Tibial nerve (tissue), 4 donors: ENCODE measurements around the gene SPTB.

ENCODE experiments used
- EP300 ChIP-seq, 2 donors: sonication (generic); formaldehyde crosslinking; IDR thresholded peaks; one replicate each; pipeline ENCODE4 v1.6.1; 2017; ENCODE audit warnings: antibody characterized with exemption in 2 of 2, mild to moderate bottlenecking in 1 of 2
- POLR2A ChIP-seq, 2 donors: fragments of 450-650 bp; IDR thresholded peaks; one replicate each; pipeline ENCODE4 v1.6.1; 2017; ENCODE audit warnings: antibody characterized with exemption in 2 of 2, mild to moderate bottlenecking in 2 of 2, moderate library complexity in 2 of 2
- TF ChIP-seq, protein P1 (sequence below), 5 experiments: fragments of 200-600 bp in 3 of 5; fragments of 450-650 bp in 2 of 5; sonication (generic) in 3 of 5; IDR thresholded peaks; one replicate each; pipeline ENCODE4 v1.5.1; 2016 to 2019; ENCODE audit warnings: antibody characterized with exemption in 5 of 5, mild to moderate bottlenecking in 3 of 5, moderate library complexity in 2 of 5

DNA sequence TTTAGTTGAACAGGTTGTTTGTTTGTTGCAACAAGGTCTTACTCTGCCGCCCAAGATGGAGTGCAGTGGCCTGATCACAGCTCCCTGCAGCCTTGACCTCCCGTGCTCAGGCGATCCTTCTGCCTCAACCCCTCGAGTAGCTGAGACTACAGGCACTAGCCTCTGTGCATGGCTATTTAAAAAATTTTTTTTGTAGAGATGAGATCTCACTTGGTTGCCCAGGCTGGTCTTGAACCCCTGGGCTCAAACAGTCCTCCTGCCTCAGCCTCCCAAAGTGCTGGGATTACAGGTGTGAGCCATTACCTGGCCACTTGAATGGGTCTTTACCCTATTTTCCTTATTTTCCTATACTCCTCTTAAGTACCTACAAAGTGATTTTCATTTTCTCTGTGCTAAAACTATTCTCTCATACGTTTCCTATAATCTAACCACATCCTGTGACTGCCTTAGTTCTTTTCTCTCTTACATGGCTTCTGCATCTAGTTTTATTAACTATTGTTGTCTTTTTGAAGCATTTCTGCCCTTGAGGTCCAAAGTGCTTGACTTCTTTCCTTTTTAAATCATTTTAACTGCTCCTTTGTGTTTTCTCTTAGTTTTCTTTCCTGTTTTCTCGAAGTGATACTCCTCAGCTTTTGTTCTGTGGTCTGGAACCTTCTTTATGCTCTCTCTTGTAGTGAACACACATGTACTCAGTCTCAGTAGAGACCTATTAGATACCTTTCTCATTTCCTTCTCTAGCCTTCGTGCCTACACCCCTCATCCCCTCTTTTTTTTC lies 48.7 kb upstream of the SPTB start:
- no peak for TF ChIP-seq EP300 (IDR thresholded peaks at IDR 0.05)
- TF ChIP-seq, protein P1, sequence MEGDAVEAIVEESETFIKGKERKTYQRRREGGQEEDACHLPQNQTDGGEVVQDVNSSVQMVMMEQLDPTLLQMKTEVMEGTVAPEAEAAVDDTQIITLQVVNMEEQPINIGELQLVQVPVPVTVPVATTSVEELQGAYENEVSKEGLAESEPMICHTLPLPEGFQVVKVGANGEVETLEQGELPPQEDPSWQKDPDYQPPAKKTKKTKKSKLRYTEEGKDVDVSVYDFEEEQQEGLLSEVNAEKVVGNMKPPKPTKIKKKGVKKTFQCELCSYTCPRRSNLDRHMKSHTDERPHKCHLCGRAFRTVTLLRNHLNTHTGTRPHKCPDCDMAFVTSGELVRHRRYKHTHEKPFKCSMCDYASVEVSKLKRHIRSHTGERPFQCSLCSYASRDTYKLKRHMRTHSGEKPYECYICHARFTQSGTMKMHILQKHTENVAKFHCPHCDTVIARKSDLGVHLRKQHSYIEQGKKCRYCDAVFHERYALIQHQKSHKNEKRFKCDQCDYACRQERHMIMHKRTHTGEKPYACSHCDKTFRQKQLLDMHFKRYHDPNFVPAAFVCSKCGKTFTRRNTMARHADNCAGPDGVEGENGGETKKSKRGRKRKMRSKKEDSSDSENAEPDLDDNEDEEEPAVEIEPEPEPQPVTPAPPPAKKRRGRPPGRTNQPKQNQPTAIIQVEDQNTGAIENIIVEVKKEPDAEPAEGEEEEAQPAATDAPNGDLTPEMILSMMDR (IDR thresholded peaks at IDR 0.05) = no peak
- TF ChIP-seq POLR2A (IDR thresholded peaks at IDR 0.05) = no peak
